ENCODE results near the gene TMEM45B.

Gene TMEM45B

DNA sequence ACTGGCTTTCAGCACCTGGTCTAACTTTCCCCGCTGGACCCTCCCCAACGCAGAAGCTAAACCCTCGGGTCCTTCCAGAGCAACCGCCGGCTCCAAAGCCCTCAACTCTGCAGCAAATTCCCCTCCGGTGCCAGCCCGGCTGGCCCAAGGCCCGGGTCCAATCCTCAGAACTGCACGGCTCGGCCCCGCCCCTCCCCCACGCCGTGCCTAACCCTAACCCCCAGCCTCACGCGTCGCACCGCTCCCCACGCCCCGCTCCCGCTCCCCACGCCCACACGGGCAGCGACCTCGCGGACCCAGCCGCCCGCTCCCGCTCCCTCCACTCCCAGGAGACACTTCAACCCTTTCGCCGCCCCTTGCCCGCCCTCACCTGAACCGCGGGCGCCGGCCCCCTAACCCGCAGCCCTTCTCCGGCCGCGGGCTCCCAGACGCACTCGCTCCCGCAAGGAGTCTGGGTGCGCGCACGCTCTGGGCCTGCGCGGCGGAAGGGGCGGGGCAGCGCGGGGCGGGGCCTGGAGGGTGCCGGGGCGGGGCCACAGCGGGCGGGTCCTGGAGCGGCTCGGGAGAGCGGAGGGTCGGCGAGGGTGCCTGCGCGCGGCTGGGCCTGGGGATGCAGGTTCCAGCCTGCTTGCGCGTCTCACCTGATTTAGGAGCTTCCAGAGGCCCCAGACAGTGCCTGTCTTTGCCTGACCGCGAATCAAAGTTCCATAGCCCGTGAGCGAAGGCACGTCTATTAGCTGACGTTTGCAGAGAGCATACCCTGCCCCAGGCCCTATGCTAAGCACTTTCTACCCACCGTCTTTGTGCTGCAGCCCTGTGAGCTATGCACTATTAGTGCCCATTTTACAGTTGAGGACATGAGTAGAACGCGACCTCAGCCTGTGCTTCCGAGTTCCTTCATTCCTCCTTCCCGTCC lies 79.7 kb downstream of the TMEM45B start, which contains the start of gene NFRKB:
Gene NFRKB (minus strand): TSS at position 453 of the 916 bp plus-strand sequence. CDS start 2,729 bp downstream, outside the sequence.
- Histone ChIP-seq H3K36me3 (ENCODE audit: control insufficient read depth in 2 of 2, insufficient read depth in 2 of 2, low read length in 2 of 2) (peaks cover 15 to 16% of the 10 kb centered on the region in 2 donors), H3K9me3 (ENCODE audit: control insufficient read depth in 2 of 2, low read length in 2 of 2) (no peaks in the 10 kb centered on the region), H3K4me3 (ENCODE audit: low read length in 2 of 2) (peak within 1 kb of the TSS; percentile 86 to 95), H3K27ac (ENCODE audit: low read depth in 2 of 2, low read length in 2 of 2) (peak within 1 kb of the TSS; percentile 57 to 76), H3K9ac (ENCODE audit: low read depth in 1 of 2, low read length in 2 of 2) (peak within 1 kb of the TSS; percentile 74 to 89), H3K27me3 (ENCODE audit: control insufficient read depth in 2 of 2, insufficient read depth in 2 of 2, low read length in 2 of 2) (no peaks in the 10 kb centered on the region), H3K4me1 (ENCODE audit: control insufficient read depth in 2 of 2, insufficient read depth in 2 of 2, low read length in 2 of 2) (peaks cover 3 to 15% of the 10 kb centered on the region in 2 donors)

DNA sequence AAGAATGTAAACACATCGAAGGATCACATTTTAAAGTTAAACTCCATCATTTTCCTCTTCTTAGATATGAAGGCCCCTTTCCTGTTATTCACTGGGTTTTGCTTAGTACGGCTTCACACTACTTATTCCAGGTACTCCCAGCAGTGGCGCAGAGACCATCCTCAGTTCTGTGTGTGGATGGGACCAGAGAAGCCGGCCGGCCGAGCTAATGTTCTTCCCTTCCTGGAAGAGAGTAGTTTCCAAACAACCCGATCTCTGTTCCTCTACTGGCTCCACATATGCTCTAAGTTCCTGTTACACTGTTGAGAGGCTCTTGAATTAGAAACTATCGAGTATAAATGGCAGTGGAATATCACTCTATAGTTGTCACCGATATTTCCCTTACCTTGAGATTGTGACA lies 80.4 kb downstream of the TMEM45B start:
- Histone ChIP-seq H3K9me3 (ENCODE audit: control insufficient read depth in 2 of 2, low read length in 2 of 2) (no peaks in the 10 kb centered on the region), H3K4me1 (ENCODE audit: control insufficient read depth in 2 of 2, insufficient read depth in 2 of 2, low read length in 2 of 2) (peaks cover 3 to 15% of the 10 kb centered on the region in 2 donors), H3K36me3 (ENCODE audit: control insufficient read depth in 2 of 2, insufficient read depth in 2 of 2, low read length in 2 of 2) (peaks cover 8 to 13% of the 10 kb centered on the region in 2 donors), H3K4me3 (ENCODE audit: low read length in 2 of 2) (peak overlapping the region; percentile 86 to 95), H3K27ac (ENCODE audit: low read depth in 2 of 2, low read length in 2 of 2) (peak overlapping the region in 1 of 2 donors; percentile 65), H3K9ac (ENCODE audit: low read depth in 1 of 2, low read length in 2 of 2) (peak overlapping the region; percentile 68 to 72), H3K27me3 (ENCODE audit: control insufficient read depth in 2 of 2, insufficient read depth in 2 of 2, low read length in 2 of 2) (no peaks in the 10 kb centered on the region)

DNA sequence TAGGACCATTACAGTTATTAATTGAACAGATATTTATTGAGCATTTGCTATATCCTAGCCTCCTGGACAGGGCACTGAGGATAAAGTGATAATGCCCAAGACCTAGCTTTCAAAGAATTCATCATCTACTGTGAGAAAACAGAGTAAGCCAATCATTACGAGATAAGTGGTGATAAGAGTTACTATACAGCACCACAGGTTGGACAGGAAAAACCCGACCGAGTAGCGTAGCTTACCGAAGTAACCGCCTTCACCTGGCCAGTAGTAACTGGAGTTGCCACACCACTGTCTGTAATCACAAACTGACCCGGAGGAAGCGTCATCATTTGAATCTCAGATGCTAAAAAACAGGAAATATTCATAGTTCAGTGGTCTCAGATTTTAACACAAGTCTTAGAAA lies 89.8 kb downstream of the TMEM45B start:
- no peak overlapping the region for H3K27ac ChIP-seq (ENCODE audit: low read depth in 2 of 2, low read length in 2 of 2)
- peaks cover 15 to 22% of the 10 kb centered on the region in 2 donors for H3K36me3 ChIP-seq (ENCODE audit: control insufficient read depth in 2 of 2, insufficient read depth in 2 of 2, low read length in 2 of 2)
- no peaks in the 10 kb centered on the region for H3K4me1 ChIP-seq (ENCODE audit: control insufficient read depth in 2 of 2, insufficient read depth in 2 of 2, low read length in 2 of 2)
- H3K27me3 ChIP-seq (ENCODE audit: control insufficient read depth in 2 of 2, insufficient read depth in 2 of 2, low read length in 2 of 2) = no peaks in the 10 kb centered on the region
- no peak overlapping the region for H3K4me3 ChIP-seq (ENCODE audit: low read length in 2 of 2)
- H3K9ac ChIP-seq (ENCODE audit: low read depth in 1 of 2, low read length in 2 of 2) = no peak overlapping the region
- H3K9me3 ChIP-seq (ENCODE audit: control insufficient read depth in 2 of 2, low read length in 2 of 2) = no peaks in the 10 kb centered on the region

All from mucosa of rectum (tissue), 2 donors.